Smooth muscle cell of the brain vasculature (primary cell): ENCODE measurements around the gene SYNGR4.
"Not testable (repeated sequence)": the region's sequence is repeated elsewhere in the genome, so short reads cannot be mapped to it uniquely, and the experiment has no call there.

Experiments used
- DNase-seq: peaks from one replicate; pipeline ENCODE4 v3.0.0-alpha.2; 2012; ENCODE audit warnings: low read depth, low spot score

The SYNGR4 gene

GRCh38 chr19:48371367-48371766 is 7.2 kb downstream of the SYNGR4 start:
- DNase-seq: no peak

- not testable (repeated sequence) for DNase-seq
These were observed 7.6 kb downstream of the SYNGR4 start for GRCh38 chr19:48371771-48372170.

GRCh38 chr19:48372904-48373303 is 8.7 kb downstream of the SYNGR4 start:
- no peak for DNase-seq

- no peak for DNase-seq
These were observed 9.4 kb downstream of the SYNGR4 start for GRCh38 chr19:48373567-48373966.

- DNase-seq: no peak
These were observed 14.0 kb downstream of the SYNGR4 start for GRCh38 chr19:48378194-48378570.

GRCh38 chr19:48379058-48379457 is 14.9 kb downstream of the SYNGR4 start:
- DNase-seq: no peak

GRCh38 chr19:48381178-48381950 is 17.2 kb downstream of the SYNGR4 start:
- DNase-seq: no peak

GRCh38 chr19:48382286-48382685 is 18.1 kb downstream of the SYNGR4 start:
- no peak for DNase-seq

- DNase-seq: no peak
These were observed 21.4 kb downstream of the SYNGR4 start for GRCh38 chr19:48385461-48386087.

GRCh38 chr19:48386981-48387380 is 22.8 kb downstream of the SYNGR4 start:
- DNase-seq: no peak

GRCh38 chr19:48390188-48391099 is 26.3 kb downstream of the SYNGR4 start:
- no peak for DNase-seq

GRCh38 chr19:48391100-48392005 is 27.2 kb downstream of the SYNGR4 start, which contains the start of gene KDELR1:
Gene KDELR1 (minus strand): TSS chr19:48391551. CDS start chr19:48391358, 193 bp downstream.
- DNase-seq: no peak

- not testable (repeated sequence) for DNase-seq
These were observed 27.8 kb downstream of the SYNGR4 start for GRCh38 chr19:48392006-48392344.

GRCh38 chr19:48392860-48393558 is 28.8 kb downstream of the SYNGR4 start:
- DNase-seq: no peak

- no peak for DNase-seq
These were observed 29.6 kb downstream of the SYNGR4 start, which contains the start of gene GRIN2D for GRCh38 chr19:48393559-48394330. Gene GRIN2D (plus strand): TSS chr19:48393668. CDS start chr19:48398393, 4,725 bp downstream.

GRCh38 chr19:48394331-48395169 is 30.4 kb downstream of the SYNGR4 start:
- DNase-seq: no peak

- no peak for DNase-seq
These were observed 30.9 kb downstream of the SYNGR4 start for GRCh38 chr19:48395170-48395455.

- no peak for DNase-seq
These were observed 31.3 kb downstream of the SYNGR4 start for GRCh38 chr19:48395499-48395898.
